Liver (tissue), 9 donors: ENCODE results near the gene GSAP. TPM values are rescaled to one million over a fixed set of nuclear protein-coding genes. Genes with fewer than 3 reads are reported as not detected.

Experiments used
- DNase-seq: peaks from one replicate; pipeline ENCODE4 v3.0.0-alpha.2; 2017; ENCODE audit warnings: low spot score
- H3K27ac ChIP-seq, 2 donors: one replicate each; pipeline ENCODE4 v1.7.0; 2013; ENCODE audit warnings: inconsistent platforms in 2 of 2, low read length in 2 of 2, control low read depth in 1 of 2, low read depth in 1 of 2, mild to moderate bottlenecking in 1 of 2
- H3K27me3 ChIP-seq, 4 donors: one replicate each; pipeline versions ENCODE4 v1.6.1 to v1.7.0; 2013; ENCODE audit warnings: low read length in 3 of 4, inconsistent platforms in 1 of 4, mild to moderate bottlenecking in 1 of 4, moderate library complexity in 1 of 4; ENCODE audit not compliant: control insufficient read depth in 4 of 4, insufficient read depth in 4 of 4
- H3K36me3 ChIP-seq, 4 donors: one replicate each; pipeline versions ENCODE4 v1.6.1 to v1.7.0; 2013; ENCODE audit warnings: low read length in 3 of 4, mild to moderate bottlenecking in 3 of 4, low read depth in 1 of 4, moderate library complexity in 1 of 4; ENCODE audit not compliant: control insufficient read depth in 4 of 4, insufficient read depth in 3 of 4
- H3K4me1 ChIP-seq, 4 donors: one replicate each; pipeline versions ENCODE4 v1.6.1 to v1.7.0; 2013; ENCODE audit warnings: low read length in 3 of 4, mild to moderate bottlenecking in 3 of 4, moderate library complexity in 1 of 4; ENCODE audit not compliant: control insufficient read depth in 4 of 4, insufficient read depth in 4 of 4
- H3K4me3 ChIP-seq, 3 donors: one replicate each; pipeline versions ENCODE4 v1.6.1 to v1.7.0; 2013; ENCODE audit warnings: low read length in 3 of 3, control low read depth in 1 of 3, low read depth in 1 of 3, mild to moderate bottlenecking in 1 of 3
- H3K9ac ChIP-seq, 2 donors: one replicate each; pipeline ENCODE4 v1.7.0; 2013; ENCODE audit warnings: low read length in 2 of 2, mild to moderate bottlenecking in 2 of 2, moderate library complexity in 2 of 2, control low read depth in 1 of 2, low read depth in 1 of 2
- H3K9me3 ChIP-seq, 4 donors: one replicate each; pipeline versions ENCODE4 v1.6.1 to v1.7.0; 2013; ENCODE audit warnings: low read length in 3 of 4; ENCODE audit not compliant: control insufficient read depth in 4 of 4
- EGR1 ChIP-seq, 2 donors: IDR thresholded peaks; 2 replicates each; pipeline ENCODE4 v1.6.1; 2016 to 2018; ENCODE audit warnings: antibody characterized with exemption in 2 of 2, low read depth in 2 of 2
- FOXA1 ChIP-seq: IDR thresholded peaks from 2 replicates; pipeline ENCODE4 v1.6.1; 2016; ENCODE audit warnings: antibody characterized with exemption
- FOXA2 ChIP-seq: IDR thresholded peaks from 2 replicates; pipeline ENCODE4 v1.6.1; 2016; ENCODE audit warnings: antibody characterized with exemption
- HNF4A ChIP-seq, 2 donors: conservative IDR thresholded peaks; 2 replicates each; pipeline ENCODE4 v1.6.1; 2016; ENCODE audit warnings: antibody characterized with exemption in 2 of 2, mild to moderate bottlenecking in 2 of 2
- HNF4G ChIP-seq: IDR thresholded peaks from 2 replicates; pipeline ENCODE4 v1.6.1; 2016; ENCODE audit warnings: antibody characterized with exemption
- JUND ChIP-seq, 2 donors: IDR thresholded peaks; 2 replicates each; pipeline ENCODE4 v1.6.1; 2016; ENCODE audit warnings: antibody characterized with exemption in 2 of 2
- RAD21 ChIP-seq, 2 donors: IDR thresholded peaks; 2 replicates each; pipeline ENCODE4 v1.6.1; 2016; ENCODE audit warnings: antibody characterized with exemption in 2 of 2, mild to moderate bottlenecking in 2 of 2
- REST ChIP-seq: IDR thresholded peaks from 2 replicates; pipeline ENCODE4 v1.6.1; 2016; ENCODE audit warnings: antibody characterized with exemption, mild to moderate bottlenecking
- SP1 ChIP-seq: IDR thresholded peaks from 2 replicates; pipeline ENCODE4 v1.6.1; 2018; ENCODE audit warnings: antibody characterized with exemption, mild to moderate bottlenecking
- TAF1 ChIP-seq: conservative IDR thresholded peaks from 2 replicates; pipeline ENCODE4 v1.6.1; 2016; ENCODE audit warnings: antibody characterized with exemption, mild to moderate bottlenecking
- YY1 ChIP-seq: IDR thresholded peaks from 2 replicates; pipeline ENCODE4 v1.6.1; 2016; ENCODE audit warnings: antibody characterized with exemption, mild to moderate bottlenecking
- WGBS: extraction: QIAGEN DNeasy Blood & Tissue Kit; methylation state at CpG from one replicate; pipeline ENCODE4 v1.1.7; 2013; 5-methylcytosine and 5-hydroxymethylcytosine counted together
- polyA plus RNA-seq, 2 donors: library from polyadenylated mRNA; stranded (reverse) in 1 of 2; unstranded in 1 of 2; fragments of 200-250 nt in 1 of 2; fragments of >200 nt in 1 of 2; fragmentation: Nextera tagmentation in 1 of 2; extraction: Ambion mirVana in 1 of 2; gene quantifications; one replicate each; pipeline versions ENCODE4 v1.2.1 to v1.2.3, GENCODE V29; 2013 to 2015
- total RNA-seq, 2 donors: library from RNA; depleted of rRNA; stranded (reverse); fragments of >200 nt; gene quantifications; one replicate each; pipeline ENCODE4 v1.2.3, GENCODE V29; 2014
- TF ChIP-seq, protein P1 (sequence below): IDR thresholded peaks from 2 replicates; pipeline ENCODE4 v1.6.1; 2016; ENCODE audit warnings: antibody characterized with exemption
- TF ChIP-seq, protein P2 (sequence below): fragments of 150-350 bp; IDR thresholded peaks from 2 replicates; pipeline ENCODE4 v1.5.1; 2017; ENCODE audit warnings: improper control_type of control experiment, low read depth, low read length; ENCODE audit not compliant: missing input control
- donor health status: healthy.
- donor health status: healthy.
- donor health status: healthy.
- donor health status: healthy.
- donor health status: healthy.

Gene GSAP
- total and polyA plus RNA-seq, 4 donors = 4.1 to 30.9 (median 17.7) TPM

DNA sequence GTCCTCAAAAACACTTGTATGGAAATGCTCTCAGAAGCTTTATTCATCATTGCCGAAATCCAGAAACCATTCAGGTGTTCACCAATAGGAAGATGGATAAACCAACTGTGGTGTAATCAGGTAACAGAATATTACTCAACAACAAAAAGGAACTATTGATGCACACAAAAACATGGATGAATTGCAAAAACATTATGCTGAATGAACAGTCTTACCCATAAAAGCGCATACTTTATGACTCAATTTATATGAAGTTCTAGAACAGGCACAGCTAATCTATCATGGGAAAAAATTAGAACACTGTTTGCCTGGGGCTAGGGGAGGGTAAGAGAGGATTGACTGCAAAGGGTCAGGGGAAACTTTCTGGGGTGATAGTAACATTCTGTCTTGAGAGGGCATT, 26.9 kb upstream of the GSAP start:
- H3K9ac ChIP-seq = no peak overlapping the region
- no peak overlapping the region for H3K4me3 ChIP-seq
- H3K4me1 ChIP-seq = peaks cover 0 to 3% (median 0%) of the 10 kb centered on the region in 4 donors
- no peaks in the 10 kb centered on the region for H3K36me3 ChIP-seq
- no peaks in the 10 kb centered on the region for H3K27me3 ChIP-seq
- WGBS = 94% methylated on average over 2 of the region's 2 CpGs
- no peak for DNase-seq
- TF ChIP-seq SP1 (no peak), HNF4A (conservative IDR thresholded peaks at IDR 0.05) (no peak), TAF1 (no peak), RAD21 (IDR thresholded peaks at IDR 0.05) (no peak), EGR1 (IDR thresholded peaks at IDR 0.05; ENCODE audit: low read depth in 2 of 2) (no peak), JUND (IDR thresholded peaks at IDR 0.05) (no peak), YY1 (no peak), REST (no peak)
- TF ChIP-seq, protein P1, sequence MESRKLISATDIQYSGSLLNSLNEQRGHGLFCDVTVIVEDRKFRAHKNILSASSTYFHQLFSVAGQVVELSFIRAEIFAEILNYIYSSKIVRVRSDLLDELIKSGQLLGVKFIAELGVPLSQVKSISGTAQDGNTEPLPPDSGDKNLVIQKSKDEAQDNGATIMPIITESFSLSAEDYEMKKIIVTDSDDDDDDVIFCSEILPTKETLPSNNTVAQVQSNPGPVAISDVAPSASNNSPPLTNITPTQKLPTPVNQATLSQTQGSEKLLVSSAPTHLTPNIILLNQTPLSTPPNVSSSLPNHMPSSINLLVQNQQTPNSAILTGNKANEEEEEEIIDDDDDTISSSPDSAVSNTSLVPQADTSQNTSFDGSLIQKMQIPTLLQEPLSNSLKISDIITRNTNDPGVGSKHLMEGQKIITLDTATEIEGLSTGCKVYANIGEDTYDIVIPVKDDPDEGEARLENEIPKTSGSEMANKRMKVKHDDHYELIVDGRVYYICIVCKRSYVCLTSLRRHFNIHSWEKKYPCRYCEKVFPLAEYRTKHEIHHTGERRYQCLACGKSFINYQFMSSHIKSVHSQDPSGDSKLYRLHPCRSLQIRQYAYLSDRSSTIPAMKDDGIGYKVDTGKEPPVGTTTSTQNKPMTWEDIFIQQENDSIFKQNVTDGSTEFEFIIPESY = no peak
- TF ChIP-seq, protein P2, sequence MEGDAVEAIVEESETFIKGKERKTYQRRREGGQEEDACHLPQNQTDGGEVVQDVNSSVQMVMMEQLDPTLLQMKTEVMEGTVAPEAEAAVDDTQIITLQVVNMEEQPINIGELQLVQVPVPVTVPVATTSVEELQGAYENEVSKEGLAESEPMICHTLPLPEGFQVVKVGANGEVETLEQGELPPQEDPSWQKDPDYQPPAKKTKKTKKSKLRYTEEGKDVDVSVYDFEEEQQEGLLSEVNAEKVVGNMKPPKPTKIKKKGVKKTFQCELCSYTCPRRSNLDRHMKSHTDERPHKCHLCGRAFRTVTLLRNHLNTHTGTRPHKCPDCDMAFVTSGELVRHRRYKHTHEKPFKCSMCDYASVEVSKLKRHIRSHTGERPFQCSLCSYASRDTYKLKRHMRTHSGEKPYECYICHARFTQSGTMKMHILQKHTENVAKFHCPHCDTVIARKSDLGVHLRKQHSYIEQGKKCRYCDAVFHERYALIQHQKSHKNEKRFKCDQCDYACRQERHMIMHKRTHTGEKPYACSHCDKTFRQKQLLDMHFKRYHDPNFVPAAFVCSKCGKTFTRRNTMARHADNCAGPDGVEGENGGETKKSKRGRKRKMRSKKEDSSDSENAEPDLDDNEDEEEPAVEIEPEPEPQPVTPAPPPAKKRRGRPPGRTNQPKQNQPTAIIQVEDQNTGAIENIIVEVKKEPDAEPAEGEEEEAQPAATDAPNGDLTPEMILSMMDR = no peak
- no peak overlapping the region for H3K27ac ChIP-seq
- H3K9me3 ChIP-seq = no peaks in the 10 kb centered on the region

- Histone ChIP-seq H3K9me3 (no peaks in the 10 kb centered on the region), H3K36me3 (no peaks in the 10 kb centered on the region), H3K4me3 (no peak overlapping the region), H3K27ac (no peak overlapping the region), H3K27me3 (no peaks in the 10 kb centered on the region), H3K4me1 (peaks cover 0 to 3% (median 0%) of the 10 kb centered on the region in 4 donors), H3K9ac (no peak overlapping the region)
- no peak for DNase-seq
- TF ChIP-seq, protein P2 = no peak
- TF ChIP-seq HNF4A (conservative IDR thresholded peaks at IDR 0.05) (no peak), EGR1 (IDR thresholded peaks at IDR 0.05; ENCODE audit: low read depth in 2 of 2) (no peak), SP1 (no peak), FOXA2 (no peak), TAF1 (no peak), JUND (IDR thresholded peaks at IDR 0.05) (no peak), HNF4G (no peak), FOXA1 (no peak)
- TF ChIP-seq, protein P1 = no peak
- 90% methylated on average over 2 of the region's 2 CpGs for WGBS
These were observed 26.5 kb upstream of the GSAP start for GRCh38 chr7:77442636-77443035.
